ENCODE measurements around the gene RCVRN.

Gene RCVRN

DNA sequence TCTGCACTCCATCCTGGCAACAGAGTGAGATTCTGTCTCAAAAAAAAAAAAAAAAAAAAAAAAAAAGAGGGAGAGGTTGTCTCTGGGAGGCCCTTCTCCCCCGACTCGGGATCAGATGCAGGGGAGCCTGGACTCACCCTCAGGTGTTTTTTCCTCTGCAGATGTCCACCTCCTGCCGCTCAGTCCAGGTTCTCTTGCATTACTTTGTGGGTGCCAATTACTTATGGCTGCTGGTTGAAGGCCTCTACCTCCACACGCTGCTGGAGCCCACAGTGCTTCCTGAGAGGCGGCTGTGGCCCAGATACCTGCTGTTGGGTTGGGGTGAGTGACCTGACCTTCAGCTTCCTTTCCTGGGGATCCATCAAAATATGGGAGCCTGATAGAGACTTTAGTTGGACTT, 45.3 kb downstream of the RCVRN start:
- Histone ChIP-seq H3K9ac (ENCODE audit: low read length in 2 of 2) (no peak overlapping the region), H3K27me3 (ENCODE audit: control insufficient read depth in 1 of 2, insufficient read depth in 2 of 2, low read length in 2 of 2) (no peaks in the 10 kb centered on the region), H3K27ac (ENCODE audit: low read length) (no peak overlapping the region), H3K36me3 (ENCODE audit: control insufficient read depth in 2 of 2, insufficient read depth in 2 of 2, low read length in 2 of 2) (peaks cover 0 to 2% of the 10 kb centered on the region in 2 donors), H3K4me1 (ENCODE audit: control insufficient read depth, insufficient read depth, low read length) (no peaks in the 10 kb centered on the region), H3K9me3 (ENCODE audit: control insufficient read depth in 2 of 2, low read length in 2 of 2) (peaks cover 0 to 11% of the 10 kb centered on the region in 2 donors), H3K4me3 (ENCODE audit: low read length in 2 of 2) (no peak overlapping the region)

DNA sequence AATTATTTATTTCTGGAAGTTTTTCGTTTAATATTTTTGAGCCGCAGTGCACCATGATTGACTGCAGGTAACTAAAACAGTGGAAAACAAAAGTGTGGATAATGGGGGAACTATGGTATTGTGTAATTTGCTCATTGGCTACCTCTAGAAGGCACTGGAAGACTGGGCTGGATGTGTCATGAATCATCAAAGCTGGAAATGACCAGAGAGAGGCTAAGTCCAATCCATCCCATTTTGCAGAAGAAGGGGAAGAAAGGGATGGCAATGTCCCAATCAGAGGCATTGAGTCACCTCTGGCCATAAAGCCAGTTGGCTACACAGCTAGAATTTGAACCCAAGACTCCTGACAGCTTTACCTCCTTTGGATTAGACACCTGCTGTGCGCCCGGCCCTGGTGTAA, 50.0 kb downstream of the RCVRN start:
- H3K36me3 ChIP-seq (ENCODE audit: control insufficient read depth in 2 of 2, insufficient read depth in 2 of 2, low read length in 2 of 2): peaks cover 0 to 2% of the 10 kb centered on the region in 2 donors
- peaks cover 0 to 6% of the 10 kb centered on the region in 2 donors for H3K9me3 ChIP-seq (ENCODE audit: control insufficient read depth in 2 of 2, low read length in 2 of 2)
- H3K27ac ChIP-seq (ENCODE audit: low read length): no peak overlapping the region
- H3K9ac ChIP-seq (ENCODE audit: low read length in 2 of 2): no peak overlapping the region
- H3K27me3 ChIP-seq (ENCODE audit: control insufficient read depth in 1 of 2, insufficient read depth in 2 of 2, low read length in 2 of 2): no peaks in the 10 kb centered on the region
- no peaks in the 10 kb centered on the region for H3K4me1 ChIP-seq (ENCODE audit: control insufficient read depth, insufficient read depth, low read length)
- no peak overlapping the region for H3K4me3 ChIP-seq (ENCODE audit: low read length in 2 of 2)

- Histone ChIP-seq H3K9me3 (ENCODE audit: control insufficient read depth in 2 of 2, low read length in 2 of 2) (peaks cover 0 to 3% of the 10 kb centered on the region in 2 donors), H3K4me3 (ENCODE audit: low read length in 2 of 2) (no peak overlapping the region), H3K27me3 (ENCODE audit: control insufficient read depth in 1 of 2, insufficient read depth in 2 of 2, low read length in 2 of 2) (no peaks in the 10 kb centered on the region), H3K36me3 (ENCODE audit: control insufficient read depth in 2 of 2, insufficient read depth in 2 of 2, low read length in 2 of 2) (peaks cover 0 to 2% of the 10 kb centered on the region in 2 donors), H3K4me1 (ENCODE audit: control insufficient read depth, insufficient read depth, low read length) (no peaks in the 10 kb centered on the region), H3K27ac (ENCODE audit: low read length) (no peak overlapping the region), H3K9ac (ENCODE audit: low read length in 2 of 2) (no peak overlapping the region)
Measured at GRCh38 chr17:9854255-9854654, 50.8 kb downstream of the RCVRN start.

DNA sequence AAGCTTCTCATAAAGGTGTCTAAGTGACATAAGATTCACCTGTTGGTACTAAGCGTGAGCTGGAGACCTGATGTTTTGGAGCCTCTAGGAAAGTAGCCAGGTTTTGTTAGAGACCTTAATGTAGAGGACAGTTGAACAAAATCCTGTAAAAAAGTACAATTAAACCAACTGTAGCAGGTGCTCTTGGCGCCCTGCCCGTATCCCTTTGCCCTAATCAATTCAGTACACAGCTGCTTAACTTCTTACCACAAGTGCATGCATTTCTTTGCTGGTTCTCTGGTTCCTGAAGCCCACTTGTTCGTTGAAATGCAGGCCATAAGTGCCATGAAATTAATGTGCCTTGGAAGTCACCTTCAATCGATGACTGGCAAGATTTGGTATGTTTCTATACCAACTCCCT, 54.9 kb downstream of the RCVRN start:
- H3K27me3 ChIP-seq (ENCODE audit: control insufficient read depth in 1 of 2, insufficient read depth in 2 of 2, low read length in 2 of 2): no peaks in the 10 kb centered on the region
- no peak overlapping the region for H3K4me3 ChIP-seq (ENCODE audit: low read length in 2 of 2)
- H3K27ac ChIP-seq (ENCODE audit: low read length): no peak overlapping the region
- H3K4me1 ChIP-seq (ENCODE audit: control insufficient read depth, insufficient read depth, low read length): no peaks in the 10 kb centered on the region
- no peaks in the 10 kb centered on the region for H3K36me3 ChIP-seq (ENCODE audit: control insufficient read depth in 2 of 2, insufficient read depth in 2 of 2, low read length in 2 of 2)
- no peak overlapping the region for H3K9ac ChIP-seq (ENCODE audit: low read length in 2 of 2)
- H3K9me3 ChIP-seq (ENCODE audit: control insufficient read depth in 2 of 2, low read length in 2 of 2): no peaks in the 10 kb centered on the region
